Fibroblast of skin of left quadriceps (primary cell): ENCODE data around the gene CNBP.
"Not testable (repeated sequence)": the region's sequence is repeated elsewhere in the genome, so short reads cannot be mapped to it uniquely, and the experiment has no call there.

Experiments
- DNase-seq, 2 experiments: peaks; one replicate each; pipeline ENCODE4 v3.0.0-alpha.2; 2013; ENCODE audit warnings: low read depth in 2 of 2

The CNBP gene

DNA sequence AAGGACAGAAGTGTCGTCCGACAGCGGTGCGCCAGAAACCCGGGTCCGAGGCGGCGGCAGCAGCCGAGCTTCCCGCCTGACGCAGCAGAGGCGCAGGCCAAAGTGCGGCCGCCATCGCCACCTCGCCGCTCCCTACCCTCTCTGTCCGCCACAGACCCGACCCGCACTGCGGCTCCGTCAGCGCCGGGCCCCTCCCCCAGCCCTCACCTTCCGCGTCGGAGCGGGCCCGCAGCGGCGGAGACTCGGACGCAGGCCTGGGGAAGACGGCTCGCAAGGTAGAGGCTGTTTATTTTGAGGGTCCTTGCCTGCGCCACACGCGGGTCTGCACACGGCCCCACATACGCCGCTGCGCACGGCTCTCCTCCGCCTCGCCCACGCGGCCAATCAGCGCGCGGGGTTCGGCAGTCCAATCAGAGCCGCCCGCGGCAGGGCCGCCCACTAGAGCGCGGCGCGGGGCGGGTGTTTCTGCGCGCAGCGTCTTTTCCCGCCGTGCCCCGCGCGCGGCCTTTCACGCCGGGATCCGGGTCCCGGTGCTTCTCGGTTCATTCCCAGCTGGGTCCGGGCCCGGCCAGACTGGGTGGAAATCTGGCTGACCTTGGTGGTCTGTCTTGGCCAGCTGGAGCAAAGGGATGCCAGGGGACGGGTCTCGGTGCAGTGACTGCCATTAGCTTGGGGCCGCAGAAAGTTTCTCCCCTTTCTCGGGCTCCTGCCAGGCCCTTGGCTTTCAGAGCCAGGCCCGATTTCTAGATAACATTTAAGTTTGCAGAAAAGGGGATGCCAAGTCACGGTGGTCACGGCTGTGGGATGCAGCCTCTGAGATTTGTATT, at the start of gene CNBP:
Gene CNBP, minus strand, starts transcription at position 328 of the 827 bp plus-strand sequence. CDS start 12,139 bp downstream, outside the sequence.
- peak; percentile 87 to 88 for DNase-seq

GRCh38 chr3:129231331-129232119, 47.8 kb upstream of the CNBP start:
- no peak for DNase-seq

DNA sequence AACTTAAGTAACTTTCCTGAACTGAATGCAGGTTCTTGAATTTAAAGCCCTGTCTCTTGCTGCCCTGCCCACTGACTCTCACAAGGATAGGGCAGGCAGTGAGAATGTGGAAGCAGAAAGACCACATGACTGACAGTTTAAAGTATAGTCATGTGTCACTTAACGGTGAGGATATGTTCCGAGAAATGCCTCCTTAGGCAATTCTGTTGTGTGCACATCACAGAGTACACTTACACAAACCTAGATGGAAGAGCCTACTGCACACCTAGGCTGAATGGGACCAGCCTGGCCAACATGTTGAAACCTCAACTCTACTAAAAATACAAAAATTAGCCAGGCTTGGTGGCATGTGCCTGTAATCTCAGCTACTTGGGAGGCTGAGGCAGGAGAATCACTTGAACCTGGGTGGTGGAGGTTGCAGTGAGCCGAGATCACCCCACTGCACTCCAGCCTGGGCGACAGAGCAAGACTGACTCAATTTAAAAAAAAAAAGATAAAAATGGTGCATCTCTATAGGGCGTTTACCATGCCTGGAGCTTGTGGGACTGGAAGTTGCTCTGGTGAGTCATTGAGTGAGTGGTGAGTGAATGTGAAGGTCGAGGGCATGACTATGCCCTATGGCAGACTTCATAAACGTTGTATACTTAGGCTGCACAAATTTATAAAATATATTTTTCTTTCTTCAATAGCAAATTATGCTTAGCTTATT, 46.8 kb upstream of the CNBP start:
- DNase-seq, result no peak

- peak in 1 of 2 experiments; percentile 42 for DNase-seq
Measured at GRCh38 chr3:129228891-129229585, 45.3 kb upstream of the CNBP start.

DNA sequence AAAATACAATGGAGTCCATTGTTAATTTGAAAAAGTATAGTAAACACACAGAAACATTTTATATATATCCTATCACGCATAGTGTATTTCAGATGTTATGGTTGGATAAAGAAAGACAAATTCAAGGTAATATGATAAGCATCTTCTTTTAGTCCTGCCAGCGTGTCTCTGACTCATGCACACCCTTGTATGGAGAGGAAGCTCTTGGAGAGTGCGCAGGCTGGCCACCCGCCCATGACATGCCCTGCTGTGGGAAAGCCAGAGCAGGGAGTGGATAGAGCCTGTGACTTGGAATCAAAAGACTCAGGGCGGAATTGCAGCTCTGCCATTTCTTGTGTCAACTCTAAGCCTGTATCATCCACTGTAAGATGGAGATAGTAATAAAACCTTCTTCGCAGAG, 42.7 kb upstream of the CNBP start:
- peak in 1 of 2 experiments; percentile 46 for DNase-seq

DNA sequence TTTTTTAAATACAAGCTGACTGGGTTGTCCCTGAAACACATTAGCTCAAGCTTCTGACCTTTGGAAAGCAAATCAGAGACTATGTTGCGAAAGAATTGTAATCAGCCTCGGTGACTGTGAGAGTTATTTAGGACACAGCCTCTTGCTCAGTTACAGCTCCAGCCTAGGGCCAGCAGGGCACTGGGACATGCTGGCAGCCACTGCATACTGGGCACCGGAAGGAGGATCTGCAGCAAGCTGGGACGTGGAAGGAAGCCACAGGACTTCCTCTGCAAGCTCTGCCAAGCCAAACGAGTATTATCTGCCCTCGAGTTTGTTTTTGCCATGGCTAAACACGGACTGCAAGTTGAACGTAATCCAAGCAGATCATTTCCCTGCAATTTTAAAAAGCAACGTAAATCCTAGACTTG, 41.3 kb upstream of the CNBP start:
- no peak for DNase-seq

GRCh38 chr3:129224387-129224786, 40.7 kb upstream of the CNBP start:
- DNase-seq, result not testable (repeated sequence)

DNA sequence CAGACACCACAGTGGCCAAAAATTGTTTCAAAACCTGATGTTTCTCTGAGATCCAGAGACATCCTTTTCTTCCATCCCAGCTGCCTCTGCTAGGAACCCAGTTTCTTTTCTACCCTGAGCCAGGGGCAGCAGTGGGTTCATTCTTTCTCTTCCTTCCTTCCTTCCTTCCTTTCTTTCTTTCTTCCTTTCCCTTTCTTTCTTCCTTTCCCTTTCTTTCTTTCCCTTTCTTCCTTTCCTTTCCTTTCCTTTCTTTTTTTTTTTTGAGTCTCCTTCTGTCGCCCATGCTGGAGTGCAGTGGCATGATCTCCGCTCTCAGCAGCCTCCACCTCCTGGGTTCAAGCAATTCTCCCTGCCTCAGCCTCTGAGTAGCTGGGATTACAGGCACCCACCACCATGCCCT, 35.0 kb upstream of the CNBP start:
- DNase-seq, result no peak

DNA sequence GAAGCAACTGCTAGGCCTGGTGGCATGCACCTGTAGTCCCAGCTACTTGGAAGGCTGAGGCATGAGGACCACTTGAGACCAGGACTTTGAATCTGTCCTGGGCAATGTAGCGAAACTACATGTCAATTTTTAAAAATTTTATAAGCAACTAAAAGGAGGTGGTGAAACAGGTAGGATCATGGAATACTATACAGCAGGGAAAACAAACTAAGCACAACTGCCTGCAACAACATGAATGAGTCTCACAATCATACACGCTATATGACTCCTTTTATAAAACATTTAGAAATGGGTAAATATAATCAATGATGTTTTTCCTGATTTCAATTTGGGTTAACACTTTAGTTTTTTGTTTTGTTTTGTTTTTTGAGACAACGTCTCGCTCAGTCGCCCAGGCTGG, 29.5 kb upstream of the CNBP start:
- no peak for DNase-seq

- peak in 1 of 2 experiments; percentile 14 for DNase-seq
Measured at GRCh38 chr3:129211772-129212171, 28.1 kb upstream of the CNBP start.

DNA sequence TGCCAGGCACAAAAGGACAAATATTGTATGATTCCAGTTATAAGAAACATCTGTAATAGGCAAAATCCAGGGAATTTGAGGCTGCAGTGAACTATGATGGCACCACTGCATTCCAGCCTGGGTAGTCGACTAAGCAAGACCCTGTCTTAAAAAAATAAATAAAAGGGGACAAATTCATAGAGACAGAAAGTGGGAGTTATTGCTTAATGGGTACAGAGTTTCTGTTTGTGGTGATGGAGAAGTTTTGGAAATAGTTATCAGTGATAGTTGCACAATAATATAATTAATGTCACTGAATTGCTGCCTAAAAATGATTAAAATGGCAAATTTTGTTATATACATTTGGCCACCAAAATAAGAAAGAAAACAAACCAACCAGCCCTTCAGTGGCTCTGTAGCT, 27.6 kb upstream of the CNBP start:
- no peak for DNase-seq

DNA sequence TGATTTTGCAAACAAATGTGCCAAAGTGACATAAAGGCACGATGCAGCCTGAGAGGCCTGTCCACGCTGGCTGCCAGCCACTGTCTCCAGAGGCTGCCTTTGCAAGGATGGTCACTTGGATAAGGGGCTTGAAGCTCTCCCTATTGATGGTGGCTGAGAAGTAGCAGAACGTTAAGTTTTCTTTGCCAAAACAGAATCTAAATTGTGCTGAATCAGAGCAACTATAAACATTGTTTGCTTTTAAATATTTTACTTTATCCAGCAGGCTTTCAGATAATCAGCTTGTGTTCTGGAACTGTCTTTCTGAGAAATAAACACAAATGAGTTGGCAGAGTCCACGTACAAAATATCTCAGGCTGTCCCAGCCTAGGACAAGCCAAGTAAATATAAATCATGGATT, 23.8 kb upstream of the CNBP start:
- no peak for DNase-seq

GRCh38 chr3:129205109-129205832, 21.6 kb upstream of the CNBP start:
- no peak for DNase-seq

- DNase-seq, result no peak
Measured at GRCh38 chr3:129204473-129204872, 20.8 kb upstream of the CNBP start.

DNA sequence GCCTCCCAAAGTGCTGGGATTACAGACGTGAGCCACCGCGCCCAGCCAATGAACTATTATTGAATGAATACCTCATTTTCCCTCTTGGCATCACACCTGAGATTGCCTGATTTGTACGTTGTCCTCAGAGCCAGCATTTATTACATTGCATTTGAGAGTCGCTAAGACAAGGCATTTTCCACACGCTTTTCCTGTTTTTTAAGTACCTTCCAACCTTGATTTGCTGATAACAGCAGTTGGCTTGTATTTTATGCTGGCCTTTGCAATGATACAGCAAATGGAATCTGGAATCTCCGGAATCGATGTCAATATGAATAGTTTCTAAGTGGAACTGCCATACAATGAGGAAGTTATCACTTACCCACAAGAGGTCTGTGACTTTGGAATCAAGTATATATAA, 15.7 kb upstream of the CNBP start:
- no peak for DNase-seq

- no peak for DNase-seq
Measured at GRCh38 chr3:129197321-129197720, 13.6 kb upstream of the CNBP start.

DNA sequence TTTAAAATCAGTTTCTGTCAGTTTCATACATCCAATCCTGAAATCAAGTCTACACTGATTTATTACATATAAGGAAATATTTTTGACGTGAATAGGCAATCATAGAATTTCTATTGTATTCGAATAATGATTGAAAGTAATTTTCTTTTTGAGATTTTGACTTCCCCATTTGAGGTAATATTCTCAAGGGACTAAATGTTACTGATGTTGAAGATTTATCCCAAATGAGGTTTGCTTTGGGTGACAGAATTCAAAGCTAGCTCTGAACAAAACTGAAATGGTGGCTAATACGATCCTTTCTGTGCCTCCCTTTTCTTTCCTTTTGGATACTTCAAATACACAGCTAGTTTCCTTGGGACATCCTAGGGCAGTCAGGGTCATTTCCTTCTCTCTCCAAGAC, 12.9 kb upstream of the CNBP start:
- DNase-seq, result no peak

DNA sequence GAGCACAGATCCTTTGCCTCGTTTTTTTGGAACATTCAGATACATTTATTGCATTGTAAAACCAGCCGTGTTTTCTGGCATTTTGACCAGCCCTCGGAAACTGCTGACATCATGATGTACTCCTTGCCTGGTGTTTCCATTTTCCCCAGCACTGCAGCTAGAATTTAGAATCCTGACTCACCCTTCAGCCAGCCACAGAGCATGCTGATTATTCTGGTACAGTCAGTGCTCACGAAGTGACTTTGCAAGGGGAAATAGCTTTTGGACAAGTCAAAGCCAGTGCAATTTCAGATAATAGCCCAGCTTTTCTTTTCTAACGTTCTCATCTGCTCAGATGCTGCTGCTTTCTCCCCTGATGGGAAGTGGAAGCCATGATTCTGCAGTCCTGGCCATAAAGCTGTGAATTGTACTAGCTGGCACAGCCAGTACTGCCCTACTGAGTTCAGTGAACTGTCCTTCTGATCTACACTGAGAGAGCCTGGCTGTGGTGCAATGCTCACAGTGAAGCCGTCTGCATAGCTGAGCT, 12.1 kb upstream of the CNBP start:
- peak; percentile 87 to 89 for DNase-seq

- not testable (repeated sequence) for DNase-seq
Measured at GRCh38 chr3:129189793-129190192, 6.1 kb upstream of the CNBP start.

DNA sequence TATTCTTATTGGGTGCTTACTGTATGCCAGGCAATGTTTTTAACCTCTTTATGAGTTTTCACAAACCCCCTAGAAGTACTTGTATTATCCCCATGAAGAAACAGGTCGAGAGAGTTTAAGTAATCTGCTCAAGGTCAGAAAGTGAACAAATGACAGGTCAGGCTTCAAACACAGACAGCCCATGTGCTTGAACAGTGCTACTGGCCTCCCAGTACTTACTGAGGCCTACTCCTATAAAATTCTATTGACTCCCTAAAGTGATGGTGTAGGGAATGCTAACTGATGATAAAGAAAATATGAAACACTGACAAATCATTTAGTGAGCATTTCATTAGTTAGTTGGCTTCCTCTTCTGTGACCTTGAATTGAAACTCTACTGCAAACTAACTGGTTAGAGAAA, 4.2 kb upstream of the CNBP start:
- no peak for DNase-seq

DNA sequence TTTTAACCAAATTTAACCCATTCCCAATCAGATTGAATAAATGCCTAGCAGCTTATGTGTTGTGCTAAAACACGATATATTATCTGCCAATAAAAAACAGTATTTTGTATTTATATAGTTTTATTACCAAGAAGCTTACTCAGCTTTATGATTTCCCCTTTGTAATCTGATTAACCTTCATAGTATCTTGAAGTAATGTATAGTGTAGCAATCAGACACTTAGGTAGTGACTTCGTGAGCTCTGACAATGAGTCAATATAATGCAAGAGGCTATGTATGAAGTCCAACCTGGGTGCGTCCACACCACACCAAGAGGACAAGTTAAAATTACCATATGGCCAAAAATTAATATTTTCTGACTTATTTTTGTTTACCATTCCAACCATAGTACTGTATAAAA, 2.1 kb upstream of the CNBP start:
- DNase-seq, result no peak
